Sigmoid colon (tissue), 7 donors: ENCODE measurements around the gene BSG. TPM values are rescaled to one million over a fixed set of nuclear protein-coding genes. Genes with fewer than 3 reads are reported as not detected.

Source experiments
- DNase-seq: peaks from one replicate; pipeline ENCODE4 v3.0.0-alpha.2; 2019
- H3K27ac ChIP-seq, 4 donors: fragments of 200-600 bp; sonication (generic); one replicate each; pipeline ENCODE4 v1.5.1; 2016 to 2019; ENCODE audit warnings: mild to moderate bottlenecking in 1 of 4
- H3K27me3 ChIP-seq, 3 donors: fragments of 200-600 bp; sonication (generic); one replicate each; pipeline ENCODE4 v1.5.1; 2019; ENCODE audit warnings: mild to moderate bottlenecking in 1 of 3
- H3K36me3 ChIP-seq, 4 donors: fragments of 200-600 bp; sonication (generic); one replicate each; pipeline ENCODE4 v1.5.1; 2016 to 2019
- H3K4me1 ChIP-seq, 4 donors: fragments of 200-600 bp; sonication (generic); one replicate each; pipeline ENCODE4 v1.5.1; 2017 to 2019
- H3K4me3 ChIP-seq, 4 donors: fragments of 200-600 bp; sonication (generic); one replicate each; pipeline ENCODE4 v1.5.1; 2017 to 2019; ENCODE audit warnings: mild to moderate bottlenecking in 2 of 4, moderate library complexity in 1 of 4
- H3K9me3 ChIP-seq, 4 donors: fragments of 200-600 bp in 3 of 4; sonication (generic) in 3 of 4; one replicate each; pipeline versions ENCODE4 v1.5.1 to v1.6.1; 2013 to 2019
- EP300 ChIP-seq, 4 donors: sonication (generic); formaldehyde crosslinking; IDR thresholded peaks; one replicate each; pipeline ENCODE4 v1.6.1; 2017; ENCODE audit warnings: antibody characterized with exemption in 4 of 4
- POLR2A ChIP-seq, 2 donors: fragments of 450-650 bp; IDR thresholded peaks; one replicate each; pipeline ENCODE4 v1.6.1; 2016; ENCODE audit warnings: antibody characterized with exemption in 2 of 2, mild to moderate bottlenecking in 2 of 2, moderate library complexity in 2 of 2
- POLR2AphosphoS5 ChIP-seq, 4 donors: sonication (generic); formaldehyde crosslinking; IDR thresholded peaks; one replicate each; pipeline ENCODE4 v1.6.1; 2017; ENCODE audit warnings: antibody characterized with exemption in 4 of 4
- WGBS, 2 donors: extraction: QIAGEN DNeasy Blood & Tissue Kit; methylation state at CpG; one replicate each; pipeline ENCODE4 v1.1.7; 2013; 5-methylcytosine and 5-hydroxymethylcytosine counted together
- intact Hi-C: fragments of 100-400 bp; cut with DNase I; formaldehyde crosslinking; loops from one replicate; pipeline ENCODE4 v1.15.1; 2023
- polyA plus RNA-seq, 3 donors: library from polyadenylated mRNA; stranded (reverse); fragments of 200-250 nt; gene quantifications; one replicate each; pipeline ENCODE4 v1.2.3, GENCODE V29; 2013
- total RNA-seq, 4 donors: library from RNA; depleted of rRNA; stranded (reverse); fragments of >200 nt; gene quantifications; one replicate each; pipeline ENCODE4 v1.1.0, GENCODE V29; 2016
- TF ChIP-seq, protein P1 (sequence below), 4 experiments: fragments of 450-650 bp in 3 of 4; fragments of 200-600 bp in 1 of 4; IDR thresholded peaks; one replicate each; pipeline ENCODE4 v1.5.1; 2016 to 2019; ENCODE audit warnings: antibody characterized with exemption in 4 of 4, mild to moderate bottlenecking in 3 of 4, moderate library complexity in 2 of 4
- donor health status: healthy with polysubstance abuse.
- donor health status: Bipolar disorder and iron deficiency.
- donor health status: healthy.

BSG gene
- total and polyA plus RNA-seq, 7 donors, result 218 to 715 (median 475) TPM

DNA sequence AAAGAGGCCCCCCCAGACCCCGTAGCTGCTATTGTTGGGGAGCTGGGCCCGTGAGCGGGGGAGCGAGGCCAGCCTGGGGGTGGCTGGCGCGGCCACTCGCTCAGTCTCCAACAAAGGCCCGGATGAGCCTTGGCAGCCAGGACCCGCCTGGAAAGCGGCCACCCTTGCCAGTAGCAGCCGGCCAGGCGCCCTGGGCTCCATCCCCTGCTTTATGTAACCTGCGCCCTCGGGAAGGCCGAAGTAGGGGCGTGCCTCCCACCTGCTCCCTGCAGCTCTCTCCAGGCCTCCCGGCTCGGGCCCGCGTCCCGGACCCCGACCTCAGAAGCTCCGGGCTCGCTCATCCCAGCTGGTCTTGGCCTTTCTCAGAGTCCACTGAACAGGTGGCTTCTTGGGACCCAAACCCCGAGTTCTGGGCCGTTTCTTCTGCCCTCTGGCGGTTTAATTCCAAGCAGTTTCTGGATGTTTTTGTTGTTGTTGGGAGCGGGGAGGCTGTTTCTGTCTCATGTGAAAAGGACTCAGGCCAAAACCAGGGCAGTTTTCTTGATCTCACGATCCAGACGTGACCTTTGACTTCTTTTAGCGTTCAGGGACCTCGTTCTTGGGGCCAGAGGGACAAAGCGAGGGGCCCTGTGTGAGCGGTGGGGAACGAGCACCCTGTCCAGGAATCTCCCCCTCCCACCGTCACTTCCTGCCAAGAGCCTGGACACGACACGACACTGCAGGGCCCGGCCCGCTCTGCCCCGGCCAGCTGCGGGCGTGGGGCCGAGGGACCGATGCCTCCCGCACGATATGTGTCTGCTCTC lies 39.6 kb upstream of the BSG start:
- Histone ChIP-seq H3K9me3 (no peaks in the 10 kb centered on the region), H3K4me1 (peaks cover 0 to 43% (median 40%) of the 10 kb centered on the region in 4 donors), H3K27ac (peak overlapping the region; percentile 92 to 99 (median 98)), H3K36me3 (peaks cover 13 to 23% (median 17%) of the 10 kb centered on the region in 4 donors), H3K4me3 (peak overlapping the region; percentile 78 to 98 (median 94)), H3K27me3 (no peaks in the 10 kb centered on the region)
- 0 to 1% methylated on average over 47 of the region's 47 CpGs for WGBS, 2 donors
- TF ChIP-seq POLR2A (IDR thresholded peaks at IDR 0.05), result no peak
- no peak for TF ChIP-seq EP300 (IDR thresholded peaks at IDR 0.05)
- TF ChIP-seq POLR2AphosphoS5 (IDR thresholded peaks at IDR 0.05), result peak in 3 of 4 donors; percentile 39 to 55 (median 54)
- TF ChIP-seq, protein P1, sequence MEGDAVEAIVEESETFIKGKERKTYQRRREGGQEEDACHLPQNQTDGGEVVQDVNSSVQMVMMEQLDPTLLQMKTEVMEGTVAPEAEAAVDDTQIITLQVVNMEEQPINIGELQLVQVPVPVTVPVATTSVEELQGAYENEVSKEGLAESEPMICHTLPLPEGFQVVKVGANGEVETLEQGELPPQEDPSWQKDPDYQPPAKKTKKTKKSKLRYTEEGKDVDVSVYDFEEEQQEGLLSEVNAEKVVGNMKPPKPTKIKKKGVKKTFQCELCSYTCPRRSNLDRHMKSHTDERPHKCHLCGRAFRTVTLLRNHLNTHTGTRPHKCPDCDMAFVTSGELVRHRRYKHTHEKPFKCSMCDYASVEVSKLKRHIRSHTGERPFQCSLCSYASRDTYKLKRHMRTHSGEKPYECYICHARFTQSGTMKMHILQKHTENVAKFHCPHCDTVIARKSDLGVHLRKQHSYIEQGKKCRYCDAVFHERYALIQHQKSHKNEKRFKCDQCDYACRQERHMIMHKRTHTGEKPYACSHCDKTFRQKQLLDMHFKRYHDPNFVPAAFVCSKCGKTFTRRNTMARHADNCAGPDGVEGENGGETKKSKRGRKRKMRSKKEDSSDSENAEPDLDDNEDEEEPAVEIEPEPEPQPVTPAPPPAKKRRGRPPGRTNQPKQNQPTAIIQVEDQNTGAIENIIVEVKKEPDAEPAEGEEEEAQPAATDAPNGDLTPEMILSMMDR (IDR thresholded peaks at IDR 0.05), result peak; percentile 43 to 49 (median 44)
- intact Hi-C loops, result loop anchor here (1.0 to 2.0 kb wide), 3 partner anchors 40 to 268 kb away; partner anchors contain the start of genes BSG and POLRMT
- DNase-seq, result peak; percentile 94

- DNase-seq, result peak; percentile 67
- peaks cover 0 to 43% (median 40%) of the 10 kb centered on the region in 4 donors for H3K4me1 ChIP-seq
- intact Hi-C loops, result loop anchor here (1.0 to 2.0 kb wide), 3 partner anchors 39 to 267 kb away; partner anchors contain the start of genes BSG and POLRMT
- H3K4me3 ChIP-seq, result peak overlapping the region; percentile 78 to 98 (median 94)
- no peaks in the 10 kb centered on the region for H3K27me3 ChIP-seq
- H3K9me3 ChIP-seq, result no peaks in the 10 kb centered on the region
- WGBS, 2 donors, result 41 to 47% methylated on average over 25 of the region's 25 CpGs
- peak overlapping the region; percentile 92 to 99 (median 98) for H3K27ac ChIP-seq
- peaks cover 18 to 30% (median 23%) of the 10 kb centered on the region in 4 donors for H3K36me3 ChIP-seq
- TF ChIP-seq, protein P1 (IDR thresholded peaks at IDR 0.05), result no peak
- TF ChIP-seq POLR2A (IDR thresholded peaks at IDR 0.05), result no peak
- no peak for TF ChIP-seq POLR2AphosphoS5 (IDR thresholded peaks at IDR 0.05)
- TF ChIP-seq EP300 (IDR thresholded peaks at IDR 0.05), result no peak
Measured at GRCh38 chr19:533364-534058, 38.9 kb upstream of the BSG start.

GRCh38 chr19:534088-534487 lies 38.3 kb upstream of the BSG start:
- H3K27ac ChIP-seq, result peak overlapping the region; percentile 92 to 99 (median 98)
- no peak for TF ChIP-seq EP300 (IDR thresholded peaks at IDR 0.05)
- TF ChIP-seq POLR2A (IDR thresholded peaks at IDR 0.05), result no peak
- TF ChIP-seq, protein P1 (IDR thresholded peaks at IDR 0.05), result no peak
- no peak for TF ChIP-seq POLR2AphosphoS5 (IDR thresholded peaks at IDR 0.05)
- peaks cover 24 to 36% (median 29%) of the 10 kb centered on the region in 4 donors for H3K36me3 ChIP-seq
- no peaks in the 10 kb centered on the region for H3K9me3 ChIP-seq
- H3K4me1 ChIP-seq, result peaks cover 0 to 49% (median 42%) of the 10 kb centered on the region in 4 donors
- peak overlapping the region in 3 of 4 donors; percentile 78 to 94 (median 93) for H3K4me3 ChIP-seq
- no peaks in the 10 kb centered on the region for H3K27me3 ChIP-seq
- peak; percentile 64 for DNase-seq
- 85 to 86% methylated on average over 14 of the region's 14 CpGs for WGBS, 2 donors
- intact Hi-C loops, result no loop called here

DNA sequence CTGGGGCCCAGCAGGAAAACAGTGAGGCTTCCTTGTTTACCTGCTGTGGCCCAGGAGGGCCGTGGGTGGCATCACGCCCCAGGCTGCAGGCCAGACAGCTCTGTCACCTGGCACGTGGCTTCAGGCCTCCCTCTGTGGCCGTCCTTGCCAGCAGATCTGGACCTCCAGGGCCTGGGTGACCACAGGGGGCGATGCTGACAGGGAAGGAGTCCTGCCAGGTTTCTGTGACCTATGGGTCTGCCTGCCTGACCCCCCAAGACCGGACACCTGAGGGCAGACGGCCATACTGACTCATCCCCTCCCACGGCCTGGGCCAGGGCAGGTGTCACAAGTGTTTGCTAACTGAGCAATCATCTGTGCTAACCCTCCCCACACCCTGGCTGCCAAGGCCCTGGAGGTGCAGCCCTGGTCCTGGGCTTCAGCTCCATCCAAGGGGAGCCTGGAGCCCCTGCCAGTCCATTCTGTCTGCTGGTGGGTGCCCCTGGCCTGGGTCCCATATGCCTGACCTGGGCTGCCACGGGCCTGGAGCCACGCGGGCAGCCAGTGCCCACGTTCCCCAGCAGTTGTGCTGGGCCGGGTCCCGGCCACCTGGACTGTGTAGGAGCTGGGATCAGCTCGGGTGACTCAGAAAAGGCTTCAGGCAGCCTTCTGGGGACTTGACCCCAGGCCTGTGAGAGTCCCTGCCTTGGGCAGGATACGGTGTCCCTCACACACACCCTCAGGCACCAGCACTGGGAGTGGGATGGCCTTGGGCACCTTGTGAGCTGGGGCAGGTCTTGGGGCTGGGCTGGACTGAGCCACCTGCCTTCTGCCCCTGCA lies 37.2 kb upstream of the BSG start:
- TF ChIP-seq EP300 (IDR thresholded peaks at IDR 0.05) (no peak), POLR2A (IDR thresholded peaks at IDR 0.05) (no peak), POLR2AphosphoS5 (IDR thresholded peaks at IDR 0.05) (no peak)
- TF ChIP-seq, protein P1 (IDR thresholded peaks at IDR 0.05), result no peak
- 65 to 76% methylated on average over 16 of the region's 16 CpGs for WGBS, 2 donors
- Histone ChIP-seq H3K4me3 (no peak overlapping the region), H3K9me3 (no peaks in the 10 kb centered on the region), H3K4me1 (peaks cover 0 to 52% (median 45%) of the 10 kb centered on the region in 4 donors), H3K27me3 (no peaks in the 10 kb centered on the region), H3K27ac (peak overlapping the region; percentile 7 to 53 (median 36)), H3K36me3 (peaks cover 30 to 43% (median 34%) of the 10 kb centered on the region in 4 donors)
- DNase-seq, result peak; percentile 66
- intact Hi-C loops, result no loop called here
